OCI-LY3 (cell line): Measurements from ENCODE around the gene ATP11C.

Source experiments
- CTCF ChIP-seq: fragments of 200-600, 300-600 bp; sonication (generic); IDR thresholded peaks from 2 replicates; pipeline ENCODE4 v1.5.1; 2014; ENCODE audit warnings: antibody characterized with exemption, low read length, low read depth
- EZH2phosphoT487 ChIP-seq: fragments of 200-600 bp; shearing (Covaris generic); IDR thresholded peaks from 2 replicates; pipeline ENCODE4 v1.6.1; 2018; ENCODE audit warnings: antibody characterized with exemption, mixed run types, low read depth

GRCh38 chrX:139766545-139766983 lies 166.3 kb downstream of the ATP11C start:
- TF ChIP-seq CTCF, result no peak
- no peak for TF ChIP-seq EZH2phosphoT487
